ENCODE data around the gene C1orf185. TPM values are rescaled to one million over a fixed set of nuclear protein-coding genes. Genes with fewer than 3 reads are reported as not detected.

The C1orf185 gene
- total and polyA plus RNA-seq, 10 donors, result not detected

- DNase-seq, result no peak
These were observed 63.5 kb downstream of the C1orf185 start for GRCh38 chr1:51165540-51165939.

GRCh38 chr1:51168266-51168845 is 66.3 kb downstream of the C1orf185 start:
- TF ChIP-seq POLR2A (IDR thresholded peaks at IDR 0.05) (no peak), POLR2AphosphoS5 (IDR thresholded peaks at IDR 0.05) (no peak), CTCF (IDR thresholded peaks at IDR 0.05 in 8 of 11, conservative IDR thresholded peaks at IDR 0.05 in 3 of 11) (no peak)
- 0 to 66% (median 31%) methylated on average over 1 of the region's 1 CpG for WGBS, 5 donors
- H3K4me3 ChIP-seq, result no peak overlapping the region
- peaks cover 0 to 15% (median 2%) of the 10 kb centered on the region in 6 donors for H3K4me1 ChIP-seq
- H3K9me3 ChIP-seq, result peaks cover 0 to 3% (median 0%) of the 10 kb centered on the region in 8 donors
- intact Hi-C loops (cut with DNase I; ENCODE audit: low total_unique reads), result no loop called here
- H3K36me3 ChIP-seq, result no peaks in the 10 kb centered on the region
- no peak for DNase-seq
- H3K27ac ChIP-seq, result no peak overlapping the region
- H3K27me3 ChIP-seq (replicated peaks in 1 of 7), result no peaks in the 10 kb centered on the region

More at GRCh38 chr1:51165540-51165939, 63.5 kb downstream of the C1orf185 start:
- no peak overlapping the region for H3K4me3 ChIP-seq
- peaks cover 0 to 7% (median 0%) of the 10 kb centered on the region in 6 donors for H3K4me1 ChIP-seq
- H3K9me3 ChIP-seq, result no peaks in the 10 kb centered on the region
- H3K27me3 ChIP-seq (replicated peaks in 1 of 7), result no peaks in the 10 kb centered on the region
- intact Hi-C loops (cut with DNase I; ENCODE audit: low total_unique reads), result no loop called here
- H3K36me3 ChIP-seq, result no peaks in the 10 kb centered on the region
- no peak overlapping the region for H3K27ac ChIP-seq
- TF ChIP-seq POLR2AphosphoS5 (IDR thresholded peaks at IDR 0.05) (no peak), POLR2A (IDR thresholded peaks at IDR 0.05) (no peak), CTCF (IDR thresholded peaks at IDR 0.05 in 8 of 11, conservative IDR thresholded peaks at IDR 0.05 in 3 of 11) (no peak)

DNA sequence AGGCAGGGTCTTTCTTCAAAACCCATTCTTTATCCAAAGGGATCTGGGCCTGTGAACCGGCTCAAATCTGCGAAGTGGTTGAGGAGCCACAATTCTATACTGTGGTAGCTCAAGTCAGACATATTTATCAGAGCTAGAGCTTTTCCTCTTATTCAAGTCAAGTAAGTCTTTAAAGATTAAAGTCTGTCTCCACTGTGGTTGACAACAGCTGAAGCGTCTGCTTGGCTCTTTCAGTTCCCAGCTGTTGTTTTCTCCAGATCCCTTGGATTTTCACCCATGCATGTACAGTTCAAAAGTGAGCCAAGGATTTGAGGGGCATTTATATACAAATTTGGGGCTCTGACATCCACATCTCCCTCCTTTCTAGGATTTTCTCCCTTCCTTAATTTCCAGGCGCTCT is 66.9 kb downstream of the C1orf185 start:
- no peak for DNase-seq
- H3K27ac ChIP-seq, result no peak overlapping the region
- intact Hi-C loops (cut with DNase I; ENCODE audit: low total_unique reads), result no loop called here
- H3K4me1 ChIP-seq, result peaks cover 0 to 16% (median 3%) of the 10 kb centered on the region in 6 donors
- H3K9me3 ChIP-seq, result peaks cover 0 to 3% (median 0%) of the 10 kb centered on the region in 8 donors
- TF ChIP-seq POLR2AphosphoS5 (IDR thresholded peaks at IDR 0.05) (no peak), POLR2A (IDR thresholded peaks at IDR 0.05) (no peak), CTCF (IDR thresholded peaks at IDR 0.05 in 8 of 11, conservative IDR thresholded peaks at IDR 0.05 in 3 of 11) (no peak)
- 91 to 97% (median 95%) methylated on average over 4 of the region's 4 CpGs for WGBS, 5 donors
- H3K27me3 ChIP-seq (replicated peaks in 1 of 7), result no peaks in the 10 kb centered on the region
- H3K36me3 ChIP-seq, result no peaks in the 10 kb centered on the region
- no peak overlapping the region for H3K4me3 ChIP-seq

DNA sequence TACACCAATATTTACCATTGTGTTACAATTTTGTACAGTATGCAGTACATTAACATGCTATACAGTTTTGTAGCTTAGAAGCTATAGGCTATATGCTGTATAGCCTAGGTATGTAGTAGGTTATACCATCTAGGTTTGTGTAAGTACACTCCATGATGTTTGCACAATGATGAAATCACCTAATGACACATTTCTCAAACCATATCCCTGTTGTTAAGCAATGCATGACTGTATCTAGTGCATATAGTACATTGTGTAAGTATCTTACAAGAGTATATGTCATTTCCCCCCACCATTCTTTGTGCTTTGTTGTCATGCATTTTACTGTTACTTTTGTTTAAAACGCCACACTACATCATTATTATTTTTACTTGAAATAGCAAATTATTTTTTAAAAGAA is 68.3 kb downstream of the C1orf185 start:
- no peak for DNase-seq
- no peak overlapping the region for H3K4me3 ChIP-seq
- no peak for TF ChIP-seq POLR2AphosphoS5 (IDR thresholded peaks at IDR 0.05)
- TF ChIP-seq POLR2A (IDR thresholded peaks at IDR 0.05), result no peak
- TF ChIP-seq CTCF (IDR thresholded peaks at IDR 0.05 in 8 of 11, conservative IDR thresholded peaks at IDR 0.05 in 3 of 11), result no peak
- intact Hi-C loops (cut with DNase I; ENCODE audit: low total_unique reads), result no loop called here
- peak overlapping the region in 4 of 8 donors; percentile 37 to 82 (median 64) for H3K27ac ChIP-seq
- peaks cover 0 to 3% (median 0%) of the 10 kb centered on the region in 8 donors for H3K9me3 ChIP-seq
- WGBS, 5 donors, result 51 to 93% (median 86%) methylated on average over 1 of the region's 1 CpG
- no peaks in the 10 kb centered on the region for H3K36me3 ChIP-seq
- H3K4me1 ChIP-seq, result peaks cover 0 to 24% (median 6%) of the 10 kb centered on the region in 6 donors
- peaks cover 0 to 8% (median 0%) of the 10 kb centered on the region in 7 donors for H3K27me3 ChIP-seq (replicated peaks in 1 of 7)
